ENCODE measurements around the gene NUDCD3. TPM values are rescaled to one million over a fixed set of nuclear protein-coding genes. Genes with fewer than 3 reads are reported as not detected.

The NUDCD3 gene
- total RNA-seq, 1 donor from 2014 or later = 86.8 TPM

- Mint-ChIP-seq H3K27ac (ENCODE audit: unreplicated experiment) (no peak overlapping the region), H3K27me3 (ENCODE audit: low read depth, unreplicated experiment) (no peaks in the 10 kb centered on the region), H3K9me3 (ENCODE audit: unreplicated experiment) (no peaks in the 10 kb centered on the region), H3K4me1 (ENCODE audit: low read depth, unreplicated experiment) (peaks cover 5% of the 10 kb centered on the region), H3K4me3 (ENCODE audit: unreplicated experiment) (no peak overlapping the region), H3K36me3 (ENCODE audit: low read depth, unreplicated experiment) (peaks cover 28% of the 10 kb centered on the region)
- H2AFZ ChIP-seq (ENCODE audit: low read depth, low read length) = no peak overlapping the region
- H3K4me1 ChIP-seq (ENCODE audit: insufficient read depth, low read length) = no peaks in the 10 kb centered on the region
- H3K36me3 ChIP-seq (ENCODE audit: insufficient read depth, low read length) = peaks cover 22% of the 10 kb centered on the region
- H3K4me2 ChIP-seq (ENCODE audit: low read length) = no peak overlapping the region
- no peaks in the 10 kb centered on the region for H3K27me3 ChIP-seq (ENCODE audit: insufficient read depth, low read length)
- no peaks in the 10 kb centered on the region for H3K9me3 ChIP-seq (ENCODE audit: insufficient read depth, low read depth, low read length)
- H3K27ac ChIP-seq (ENCODE audit: low read depth, low read length) = no peak overlapping the region
- H3K9ac ChIP-seq (ENCODE audit: low read length) = no peak overlapping the region
- no peak overlapping the region for H3K4me3 ChIP-seq (ENCODE audit: insufficient read depth, low read depth, low read length)
- FAIRE-seq (no peak), DNase-seq (ENCODE audit: low read depth) (no peak)
- TF ChIP-seq EZH2 (IDR thresholded peaks at IDR 0.05; ENCODE audit: insufficient read depth, low read length) (no peak), CTCF (IDR thresholded peaks at IDR 0.05; ENCODE audit: insufficient read depth, low read depth, low read length) (no peak)
- peaks cover 5% of the 10 kb centered on the region for H3K79me2 ChIP-seq (ENCODE audit: insufficient read depth, low read length)
- H4K20me1 ChIP-seq (ENCODE audit: insufficient read depth, low read length) = peaks cover 27% of the 10 kb centered on the region
Measured at GRCh38 chr7:44392618-44393010, 97.8 kb downstream of the NUDCD3 start.

GRCh38 chr7:44391746-44392617 lies 98.5 kb downstream of the NUDCD3 start:
- no peaks in the 10 kb centered on the region for H3K9me3 Mint-ChIP-seq (ENCODE audit: unreplicated experiment)
- no peak overlapping the region for H3K27ac ChIP-seq (ENCODE audit: low read depth, low read length)
- H3K79me2 ChIP-seq (ENCODE audit: insufficient read depth, low read length) = peaks cover 5% of the 10 kb centered on the region
- H3K4me3 ChIP-seq (ENCODE audit: insufficient read depth, low read depth, low read length) = no peak overlapping the region
- no peaks in the 10 kb centered on the region for H3K27me3 ChIP-seq (ENCODE audit: insufficient read depth, low read length)
- no peak for TF ChIP-seq CTCF (IDR thresholded peaks at IDR 0.05; ENCODE audit: insufficient read depth, low read depth, low read length)
- TF ChIP-seq EZH2 (IDR thresholded peaks at IDR 0.05; ENCODE audit: insufficient read depth, low read length) = no peak
- H3K9me3 ChIP-seq (ENCODE audit: insufficient read depth, low read depth, low read length) = no peaks in the 10 kb centered on the region
- no peak overlapping the region for H3K27ac Mint-ChIP-seq (ENCODE audit: unreplicated experiment)
- H3K9ac ChIP-seq (ENCODE audit: low read length) = no peak overlapping the region
- no peaks in the 10 kb centered on the region for H3K27me3 Mint-ChIP-seq (ENCODE audit: low read depth, unreplicated experiment)
- no peak overlapping the region for H2AFZ ChIP-seq (ENCODE audit: low read depth, low read length)
- H3K4me2 ChIP-seq (ENCODE audit: low read length) = no peak overlapping the region
- no peak for DNase-seq (ENCODE audit: low read depth)
- no peak overlapping the region for H3K4me3 Mint-ChIP-seq (ENCODE audit: unreplicated experiment)
- peaks cover 25% of the 10 kb centered on the region for H4K20me1 ChIP-seq (ENCODE audit: insufficient read depth, low read length)
- FAIRE-seq = no peak
- peaks cover 30% of the 10 kb centered on the region for H3K36me3 Mint-ChIP-seq (ENCODE audit: low read depth, unreplicated experiment)
- peaks cover 22% of the 10 kb centered on the region for H3K36me3 ChIP-seq (ENCODE audit: insufficient read depth, low read length)
- no peaks in the 10 kb centered on the region for H3K4me1 ChIP-seq (ENCODE audit: insufficient read depth, low read length)
- peaks cover 2% of the 10 kb centered on the region for H3K4me1 Mint-ChIP-seq (ENCODE audit: low read depth, unreplicated experiment)

- Mint-ChIP-seq H3K27me3 (ENCODE audit: low read depth, unreplicated experiment) (no peaks in the 10 kb centered on the region), H3K36me3 (ENCODE audit: low read depth, unreplicated experiment) (peaks cover 32% of the 10 kb centered on the region), H3K27ac (ENCODE audit: unreplicated experiment) (no peak overlapping the region), H3K4me1 (ENCODE audit: low read depth, unreplicated experiment) (no peaks in the 10 kb centered on the region), H3K9me3 (ENCODE audit: unreplicated experiment) (no peaks in the 10 kb centered on the region), H3K4me3 (ENCODE audit: unreplicated experiment) (no peak overlapping the region)
- H2AFZ ChIP-seq (ENCODE audit: low read depth, low read length) = no peak overlapping the region
- no peaks in the 10 kb centered on the region for H3K9me3 ChIP-seq (ENCODE audit: insufficient read depth, low read depth, low read length)
- peaks cover 22% of the 10 kb centered on the region for H3K36me3 ChIP-seq (ENCODE audit: insufficient read depth, low read length)
- no peaks in the 10 kb centered on the region for H3K27me3 ChIP-seq (ENCODE audit: insufficient read depth, low read length)
- H3K27ac ChIP-seq (ENCODE audit: low read depth, low read length) = no peak overlapping the region
- FAIRE-seq (no peak), DNase-seq (ENCODE audit: low read depth) (no peak)
- H4K20me1 ChIP-seq (ENCODE audit: insufficient read depth, low read length) = peaks cover 29% of the 10 kb centered on the region
- peaks cover 8% of the 10 kb centered on the region for H3K4me1 ChIP-seq (ENCODE audit: insufficient read depth, low read length)
- no peak overlapping the region for H3K4me2 ChIP-seq (ENCODE audit: low read length)
- H3K79me2 ChIP-seq (ENCODE audit: insufficient read depth, low read length) = peaks cover 5% of the 10 kb centered on the region
- TF ChIP-seq EZH2 (IDR thresholded peaks at IDR 0.05; ENCODE audit: insufficient read depth, low read length) (no peak), CTCF (IDR thresholded peaks at IDR 0.05; ENCODE audit: insufficient read depth, low read depth, low read length) (no peak)
- H3K9ac ChIP-seq (ENCODE audit: low read length) = no peak overlapping the region
- H3K4me3 ChIP-seq (ENCODE audit: insufficient read depth, low read depth, low read length) = no peak overlapping the region
Measured at GRCh38 chr7:44391171-44391570, 99.3 kb downstream of the NUDCD3 start.
